GM23338 (cell line): ENCODE measurements around the gene B3GALT5.

Experiments used
- EZH2phosphoT487 ChIP-seq: fragments of 200-600 bp; sonication (generic); IDR thresholded peaks from one replicate; pipeline ENCODE4 v1.8.1; 2018; ENCODE audit warnings: antibody characterized with exemption; ENCODE audit not compliant: unreplicated experiment
- POLR2AphosphoS5 ChIP-seq: IDR thresholded peaks from 2 replicates; pipeline ENCODE4 v1.6.1; 2016; ENCODE audit warnings: antibody characterized with exemption, low read depth
- TF ChIP-seq, protein P1 (sequence below), 2 experiments: fragments of 200-600 bp in 1 of 2; sonication (generic) in 1 of 2; conservative IDR thresholded peaks; 2 replicates each; pipeline versions ENCODE4 v1.5.1 to v1.6.1; 2016 to 2017; ENCODE audit warnings: antibody characterized with exemption in 2 of 2, low read depth in 2 of 2, mild to moderate bottlenecking in 2 of 2, moderate library complexity in 1 of 2

DNA sequence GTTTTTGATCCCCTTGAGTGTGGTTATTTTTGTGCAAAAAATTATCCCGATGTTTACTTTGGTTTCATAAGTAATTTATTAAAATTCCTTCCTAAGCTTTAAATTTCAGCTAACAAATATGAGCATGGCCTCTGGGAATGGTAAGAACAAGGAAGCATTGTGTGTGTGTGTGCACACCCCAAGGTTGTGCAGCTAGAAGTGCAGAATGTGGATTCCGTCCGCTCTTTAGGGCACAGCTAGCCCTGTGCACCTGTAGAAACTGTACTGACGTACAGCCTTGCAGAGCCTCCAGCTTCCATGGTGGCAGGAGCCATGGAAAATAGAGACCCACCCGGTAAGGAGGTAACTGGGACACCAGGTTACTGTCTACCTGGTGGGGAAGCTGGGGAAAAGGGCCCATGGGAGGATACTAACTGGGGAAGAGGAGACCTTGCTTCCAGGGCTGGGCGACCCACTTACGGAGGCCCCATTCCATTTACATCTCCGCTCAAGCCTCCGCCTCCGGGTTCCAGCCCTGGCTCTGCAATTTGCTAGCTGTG, 54.7 kb downstream of the B3GALT5 start:
- TF ChIP-seq, protein P1, sequence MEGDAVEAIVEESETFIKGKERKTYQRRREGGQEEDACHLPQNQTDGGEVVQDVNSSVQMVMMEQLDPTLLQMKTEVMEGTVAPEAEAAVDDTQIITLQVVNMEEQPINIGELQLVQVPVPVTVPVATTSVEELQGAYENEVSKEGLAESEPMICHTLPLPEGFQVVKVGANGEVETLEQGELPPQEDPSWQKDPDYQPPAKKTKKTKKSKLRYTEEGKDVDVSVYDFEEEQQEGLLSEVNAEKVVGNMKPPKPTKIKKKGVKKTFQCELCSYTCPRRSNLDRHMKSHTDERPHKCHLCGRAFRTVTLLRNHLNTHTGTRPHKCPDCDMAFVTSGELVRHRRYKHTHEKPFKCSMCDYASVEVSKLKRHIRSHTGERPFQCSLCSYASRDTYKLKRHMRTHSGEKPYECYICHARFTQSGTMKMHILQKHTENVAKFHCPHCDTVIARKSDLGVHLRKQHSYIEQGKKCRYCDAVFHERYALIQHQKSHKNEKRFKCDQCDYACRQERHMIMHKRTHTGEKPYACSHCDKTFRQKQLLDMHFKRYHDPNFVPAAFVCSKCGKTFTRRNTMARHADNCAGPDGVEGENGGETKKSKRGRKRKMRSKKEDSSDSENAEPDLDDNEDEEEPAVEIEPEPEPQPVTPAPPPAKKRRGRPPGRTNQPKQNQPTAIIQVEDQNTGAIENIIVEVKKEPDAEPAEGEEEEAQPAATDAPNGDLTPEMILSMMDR (conservative IDR thresholded peaks at IDR 0.05; ENCODE audit: low read depth in 2 of 2), result no peak
- no peak for TF ChIP-seq POLR2AphosphoS5
- TF ChIP-seq EZH2phosphoT487, result no peak
